ENCODE measurements around the gene BRSK1.

The BRSK1 gene

GRCh38 chr19:55283548-55284377, at the start of gene BRSK1:
BRSK1 (plus strand) TSS chr19:55283997; CDS start chr19:55284443, 446 bp downstream.
- in situ Hi-C loops (cut with HindIII; ENCODE audit: low sequenced_read_pairs) = no loop called here

GRCh38 chr19:55238030-55238429, 45.8 kb upstream of the BRSK1 start:
- in situ Hi-C loops (cut with HindIII; ENCODE audit: low sequenced_read_pairs) = no loop called here

GRCh38 chr19:55239004-55239403, 44.8 kb upstream of the BRSK1 start:
- in situ Hi-C loops (cut with HindIII; ENCODE audit: low sequenced_read_pairs) = no loop called here

GRCh38 chr19:55240713-55241020, 43.1 kb upstream of the BRSK1 start:
- in situ Hi-C loops (cut with HindIII; ENCODE audit: low sequenced_read_pairs) = no loop called here

GRCh38 chr19:55241143-55241934, 42.5 kb upstream of the BRSK1 start:
- in situ Hi-C loops (cut with HindIII; ENCODE audit: low sequenced_read_pairs) = no loop called here

- in situ Hi-C loops (cut with HindIII; ENCODE audit: low sequenced_read_pairs) = no loop called here
Observed at GRCh38 chr19:55241935-55242464, 41.8 kb upstream of the BRSK1 start.

GRCh38 chr19:55242517-55242916, 41.3 kb upstream of the BRSK1 start:
- in situ Hi-C loops (cut with HindIII; ENCODE audit: low sequenced_read_pairs) = no loop called here

GRCh38 chr19:55244004-55244680, 39.7 kb upstream of the BRSK1 start:
- in situ Hi-C loops (cut with HindIII; ENCODE audit: low sequenced_read_pairs) = no loop called here

- in situ Hi-C loops (cut with HindIII; ENCODE audit: low sequenced_read_pairs) = no loop called here
Observed at GRCh38 chr19:55245236-55245904, 38.4 kb upstream of the BRSK1 start.

- in situ Hi-C loops (cut with HindIII; ENCODE audit: low sequenced_read_pairs) = no loop called here
Observed at GRCh38 chr19:55246462-55247451, 37.0 kb upstream of the BRSK1 start.

- in situ Hi-C loops (cut with HindIII; ENCODE audit: low sequenced_read_pairs) = no loop called here
Observed at GRCh38 chr19:55247621-55248099, 36.1 kb upstream of the BRSK1 start.

- in situ Hi-C loops (cut with HindIII; ENCODE audit: low sequenced_read_pairs) = no loop called here
Observed at GRCh38 chr19:55248166-55248675, 35.6 kb upstream of the BRSK1 start.

- in situ Hi-C loops (cut with HindIII; ENCODE audit: low sequenced_read_pairs) = no loop called here
Observed at GRCh38 chr19:55248704-55249103, 35.1 kb upstream of the BRSK1 start.

- in situ Hi-C loops (cut with HindIII; ENCODE audit: low sequenced_read_pairs) = no loop called here
Observed at GRCh38 chr19:55249841-55250240, 34.0 kb upstream of the BRSK1 start.

GRCh38 chr19:55250262-55251036, 33.3 kb upstream of the BRSK1 start:
- in situ Hi-C loops (cut with HindIII; ENCODE audit: low sequenced_read_pairs) = no loop called here

- in situ Hi-C loops (cut with HindIII; ENCODE audit: low sequenced_read_pairs) = no loop called here
Observed at GRCh38 chr19:55251341-55252081, 32.3 kb upstream of the BRSK1 start.

GRCh38 chr19:55252760-55253663, 30.8 kb upstream of the BRSK1 start:
- in situ Hi-C loops (cut with HindIII; ENCODE audit: low sequenced_read_pairs) = no loop called here

Measured in DLD1 (cell line).